ENCODE measurements around the gene ZNF837.
A peak's percentile ranks its signal among the peaks of the same experiment; 100 is the strongest.

ZNF837 gene

DNA sequence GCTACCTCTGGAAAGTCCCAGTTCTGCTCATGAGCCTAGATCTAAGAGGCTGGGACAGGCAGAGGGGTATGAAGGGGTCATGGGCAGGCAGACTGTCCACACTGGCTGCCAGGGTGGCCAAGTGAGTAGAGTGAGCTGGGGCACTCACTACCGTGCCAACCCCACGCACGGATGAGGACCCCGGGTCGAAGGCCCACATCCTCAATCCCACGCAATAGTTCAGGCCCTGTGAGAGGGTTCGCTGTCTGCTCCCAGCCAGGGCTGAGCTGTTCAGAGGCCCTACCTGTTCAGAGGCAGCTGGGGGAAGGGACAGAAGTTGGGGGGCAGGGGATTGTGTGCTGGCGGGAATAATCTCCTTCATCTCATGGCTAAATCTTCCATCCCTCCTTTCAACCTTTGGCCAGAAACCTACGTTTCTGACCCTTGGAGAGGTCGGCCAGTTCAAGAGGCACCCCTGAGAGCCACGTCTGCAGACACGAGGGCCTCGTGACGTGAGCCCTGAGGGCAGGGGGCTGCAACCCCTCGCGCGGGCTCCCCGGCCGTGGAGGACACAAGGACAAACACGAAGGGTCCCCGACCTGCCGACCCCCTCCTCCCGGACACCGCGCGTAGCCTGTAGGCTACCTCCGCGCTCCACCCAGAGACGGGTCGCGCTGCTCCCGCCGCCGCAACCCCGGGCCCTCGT, 5.2 kb upstream of the ZNF837 start:
- Histone ChIP-seq H3K4me3 (ENCODE audit: low read length) (peak overlapping the region; percentile 86), H3K27ac (ENCODE audit: low read length) (peak overlapping the region; percentile 90), H3K36me3 (replicated peaks; ENCODE audit: low read depth, low read length) (peaks cover 24% of the 10 kb centered on the region), H3K79me2 (ENCODE audit: low read length) (peaks cover 67% of the 10 kb centered on the region), H2AFZ (ENCODE audit: low read depth, low read length) (no peak overlapping the region), H3K9me3 (ENCODE audit: insufficient read depth, low read length) (no peaks in the 10 kb centered on the region), H3K4me1 (ENCODE audit: low read length) (peaks cover 32% of the 10 kb centered on the region), H3K27me3 (ENCODE audit: low read depth, low read length) (no peaks in the 10 kb centered on the region), H3K9ac (ENCODE audit: low read length) (peak overlapping the region; percentile 95), H3K4me2 (ENCODE audit: low read length) (peak overlapping the region; percentile 94), H4K20me1 (ENCODE audit: insufficient read depth, low read length) (peaks cover 25% of the 10 kb centered on the region)
- TF ChIP-seq, protein P1, sequence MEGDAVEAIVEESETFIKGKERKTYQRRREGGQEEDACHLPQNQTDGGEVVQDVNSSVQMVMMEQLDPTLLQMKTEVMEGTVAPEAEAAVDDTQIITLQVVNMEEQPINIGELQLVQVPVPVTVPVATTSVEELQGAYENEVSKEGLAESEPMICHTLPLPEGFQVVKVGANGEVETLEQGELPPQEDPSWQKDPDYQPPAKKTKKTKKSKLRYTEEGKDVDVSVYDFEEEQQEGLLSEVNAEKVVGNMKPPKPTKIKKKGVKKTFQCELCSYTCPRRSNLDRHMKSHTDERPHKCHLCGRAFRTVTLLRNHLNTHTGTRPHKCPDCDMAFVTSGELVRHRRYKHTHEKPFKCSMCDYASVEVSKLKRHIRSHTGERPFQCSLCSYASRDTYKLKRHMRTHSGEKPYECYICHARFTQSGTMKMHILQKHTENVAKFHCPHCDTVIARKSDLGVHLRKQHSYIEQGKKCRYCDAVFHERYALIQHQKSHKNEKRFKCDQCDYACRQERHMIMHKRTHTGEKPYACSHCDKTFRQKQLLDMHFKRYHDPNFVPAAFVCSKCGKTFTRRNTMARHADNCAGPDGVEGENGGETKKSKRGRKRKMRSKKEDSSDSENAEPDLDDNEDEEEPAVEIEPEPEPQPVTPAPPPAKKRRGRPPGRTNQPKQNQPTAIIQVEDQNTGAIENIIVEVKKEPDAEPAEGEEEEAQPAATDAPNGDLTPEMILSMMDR (IDR thresholded peaks at IDR 0.05; ENCODE audit: low read depth, low read length): no peak
- no peak for TF ChIP-seq EZH2phosphoT487 (IDR thresholded peaks at IDR 0.05; ENCODE audit: low read depth)

DNA sequence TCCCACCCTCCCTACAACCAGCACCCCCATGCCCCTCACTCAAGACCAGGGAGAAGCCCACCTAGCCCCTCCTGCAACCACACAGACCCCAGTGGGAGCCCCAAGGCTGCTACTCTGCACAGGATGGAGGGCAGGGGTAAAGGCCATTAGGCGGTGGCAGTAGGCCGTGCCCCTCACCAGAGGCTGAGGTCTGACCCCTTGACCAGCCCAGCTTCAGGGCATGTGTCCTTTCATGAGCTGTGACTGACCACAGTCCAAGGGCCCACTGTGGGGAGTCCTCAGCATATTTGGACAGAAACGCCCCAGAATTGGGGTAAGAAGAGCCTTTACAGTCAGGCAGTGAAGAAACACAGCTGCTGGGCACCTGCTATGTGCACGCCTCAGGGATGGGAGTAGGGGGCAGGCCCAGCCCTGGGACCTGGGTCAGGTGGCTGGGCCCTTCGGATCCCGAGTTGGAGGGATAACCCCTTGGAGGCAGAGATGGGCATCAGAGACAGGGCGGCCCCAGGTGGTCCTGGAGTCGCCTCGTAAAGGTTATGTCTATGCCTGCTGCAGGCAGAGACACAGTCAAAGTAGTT, 4.6 kb upstream of the ZNF837 start:
- Histone ChIP-seq H3K27me3 (ENCODE audit: low read depth, low read length) (no peaks in the 10 kb centered on the region), H3K79me2 (ENCODE audit: low read length) (peaks cover 61% of the 10 kb centered on the region), H3K27ac (ENCODE audit: low read length) (peak overlapping the region; percentile 90), H3K9me3 (ENCODE audit: insufficient read depth, low read length) (no peaks in the 10 kb centered on the region), H2AFZ (ENCODE audit: low read depth, low read length) (no peak overlapping the region), H4K20me1 (ENCODE audit: insufficient read depth, low read length) (peaks cover 19% of the 10 kb centered on the region), H3K4me2 (ENCODE audit: low read length) (peak overlapping the region; percentile 94), H3K4me1 (ENCODE audit: low read length) (peaks cover 32% of the 10 kb centered on the region), H3K9ac (ENCODE audit: low read length) (peak overlapping the region; percentile 95), H3K36me3 (replicated peaks; ENCODE audit: low read depth, low read length) (peaks cover 18% of the 10 kb centered on the region), H3K4me3 (ENCODE audit: low read length) (peak overlapping the region; percentile 86)
- TF ChIP-seq EZH2phosphoT487 (IDR thresholded peaks at IDR 0.05; ENCODE audit: low read depth): no peak
- TF ChIP-seq, protein P1 (IDR thresholded peaks at IDR 0.05; ENCODE audit: low read depth, low read length): no peak

DNA sequence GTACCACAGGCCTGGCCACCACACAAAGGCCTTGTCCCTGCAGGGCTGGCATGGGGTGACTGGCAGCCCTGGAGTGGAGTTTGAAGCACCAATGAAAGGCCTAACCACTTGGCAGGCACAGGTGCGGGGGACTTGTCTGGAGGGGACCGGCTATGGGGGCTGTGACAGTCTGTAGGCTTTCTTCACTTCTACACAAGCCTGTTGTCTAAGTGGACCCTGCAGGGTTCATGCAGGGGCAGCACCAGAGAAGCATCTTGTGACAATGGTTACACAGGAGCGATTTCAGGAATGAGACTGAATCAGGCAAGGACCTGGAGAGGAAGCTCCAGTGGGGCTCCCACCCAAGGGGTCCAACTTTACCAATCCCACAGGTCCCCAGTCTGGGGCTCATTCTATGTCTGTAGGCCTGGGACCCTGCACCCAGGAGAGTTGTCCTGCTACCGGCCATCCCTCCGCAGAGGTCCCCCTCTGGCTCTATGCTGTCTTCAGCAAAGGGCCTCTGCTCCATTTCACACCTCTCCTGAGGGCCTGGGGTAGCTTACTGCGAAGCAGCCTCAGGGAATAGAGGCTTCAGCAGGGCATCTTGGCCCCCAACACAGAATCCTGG, 2.3 kb upstream of the ZNF837 start:
- Histone ChIP-seq H3K36me3 (replicated peaks; ENCODE audit: low read depth, low read length) (peaks cover 7% of the 10 kb centered on the region), H3K4me2 (ENCODE audit: low read length) (no peak overlapping the region), H3K9ac (ENCODE audit: low read length) (no peak overlapping the region), H2AFZ (ENCODE audit: low read depth, low read length) (no peak overlapping the region), H3K27ac (ENCODE audit: low read length) (no peak overlapping the region), H3K9me3 (ENCODE audit: insufficient read depth, low read length) (no peaks in the 10 kb centered on the region), H3K27me3 (ENCODE audit: low read depth, low read length) (no peaks in the 10 kb centered on the region), H3K4me3 (ENCODE audit: low read length) (no peak overlapping the region), H4K20me1 (ENCODE audit: insufficient read depth, low read length) (peaks cover 8% of the 10 kb centered on the region), H3K79me2 (ENCODE audit: low read length) (peaks cover 47% of the 10 kb centered on the region), H3K4me1 (ENCODE audit: low read length) (peaks cover 30% of the 10 kb centered on the region)
- TF ChIP-seq, protein P1 (IDR thresholded peaks at IDR 0.05; ENCODE audit: low read depth, low read length): no peak

DNA sequence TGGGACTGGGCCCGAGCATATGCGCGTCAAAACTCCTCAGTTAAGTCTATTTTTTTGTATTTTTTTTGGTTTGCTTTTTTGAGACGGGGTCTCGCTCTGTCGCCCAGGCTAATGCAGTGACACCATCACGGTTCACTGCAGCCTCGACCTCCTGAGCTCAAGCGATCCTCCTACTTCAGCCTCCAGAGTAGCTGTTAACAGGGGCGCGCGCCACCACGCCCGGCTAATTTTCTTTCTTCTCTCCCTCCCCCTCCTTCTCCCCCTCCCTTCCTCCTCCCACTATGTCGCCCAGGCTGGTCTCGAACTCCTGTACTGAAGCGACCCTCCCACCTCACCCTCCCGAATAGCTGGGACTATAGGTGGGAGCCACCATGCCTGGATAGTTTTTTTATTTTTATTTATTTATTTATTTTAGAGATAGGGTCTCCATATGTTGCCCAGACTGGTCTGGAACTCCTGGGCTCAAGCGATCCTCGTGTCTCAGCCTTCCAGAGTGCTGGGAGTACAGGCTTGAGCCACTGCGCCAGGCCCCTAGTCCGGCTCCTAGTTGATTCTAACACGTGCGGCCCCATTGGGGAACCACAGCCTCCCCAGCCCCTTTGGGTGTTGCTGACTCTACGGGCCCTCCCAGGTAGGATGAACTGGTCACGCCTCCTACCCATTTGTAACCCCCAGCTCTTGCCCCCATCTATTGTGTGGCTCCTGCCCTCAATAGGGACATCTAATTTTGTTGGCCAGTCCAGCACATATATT, 806 bp upstream of the ZNF837 start:
- Histone ChIP-seq H3K4me2 (ENCODE audit: low read length) (peak overlapping the region; percentile 61), H3K4me1 (ENCODE audit: low read length) (peaks cover 27% of the 10 kb centered on the region), H2AFZ (ENCODE audit: low read depth, low read length) (no peak overlapping the region), H3K4me3 (ENCODE audit: low read length) (peak overlapping the region; percentile 84), H3K79me2 (ENCODE audit: low read length) (peaks cover 33% of the 10 kb centered on the region), H3K9ac (ENCODE audit: low read length) (peak overlapping the region; percentile 53), H4K20me1 (ENCODE audit: insufficient read depth, low read length) (no peaks in the 10 kb centered on the region), H3K27me3 (ENCODE audit: low read depth, low read length) (no peaks in the 10 kb centered on the region), H3K9me3 (ENCODE audit: insufficient read depth, low read length) (no peaks in the 10 kb centered on the region), H3K27ac (ENCODE audit: low read length) (peak overlapping the region; percentile 22), H3K36me3 (replicated peaks; ENCODE audit: low read depth, low read length) (no peaks in the 10 kb centered on the region)
- TF ChIP-seq EZH2phosphoT487 (IDR thresholded peaks at IDR 0.05; ENCODE audit: low read depth): no peak
- TF ChIP-seq, protein P1 (IDR thresholded peaks at IDR 0.05; ENCODE audit: low read depth, low read length): no peak
